K562 (cell line): ENCODE data around the gene CDCP1.

Source experiments
- DACH1 ChIP-seq: fragments of 450-650 bp; IDR thresholded peaks from 2 replicates; pipeline ENCODE4 v1.6.1; 2018; ENCODE audit not compliant: partially characterized antibody
- EHMT2 ChIP-seq: fragments of 450-650 bp; IDR thresholded peaks from 2 replicates; pipeline ENCODE4 v1.6.1; 2018; ENCODE audit warnings: antibody characterized with exemption
- GTF2A2 ChIP-seq: IDR thresholded peaks from 2 replicates; pipeline ENCODE4 v1.6.1; 2016; ENCODE audit warnings: mild to moderate bottlenecking, missing genetic modification characterization, missing compliant biosample characterization
- HMG20A ChIP-seq: fragments of 450-650 bp; formaldehyde crosslinking; conservative IDR thresholded peaks from 2 replicates; pipeline ENCODE4 v1.4.0; 2020; ENCODE audit warnings: mild to moderate bottlenecking, mixed read lengths
- IFI16 ChIP-seq: fragments of 250-450 bp; sonication (Bioruptor Pico); IDR thresholded peaks from 2 replicates; pipeline ENCODE4 v2.1.2; 2022; ENCODE audit warnings: mild to moderate bottlenecking, inconsistent platforms
- NR2C1 ChIP-seq, 2 experiments: fragments of 450-650 bp; IDR thresholded peaks; 2 replicates each; pipeline ENCODE4 v1.6.1; 2017; ENCODE audit warnings: mild to moderate bottlenecking in 2 of 2, antibody characterized with exemption in 1 of 2, inconsistent platforms in 1 of 2, missing compliant biosample characterization in 1 of 2, missing genetic modification characterization in 1 of 2
- POLR2A ChIP-seq: fragments of 450-650 bp; conservative IDR thresholded peaks from 2 replicates; pipeline ENCODE4 v1.6.1; 2016
- RBM14 ChIP-seq: fragments of 200-400 bp; formaldehyde crosslinking; IDR thresholded peaks from 2 replicates; pipeline ENCODE4 v1.6.1; 2018; ENCODE audit warnings: low read depth, mild to moderate bottlenecking, low read length, moderate library complexity, borderline replicate concordance; ENCODE audit not compliant: insufficient read depth
- SIN3A ChIP-seq, 2 experiments: fragments of 150-350 bp in 1 of 2; IDR thresholded peaks; 2 replicates each; pipeline ENCODE4 v1.6.1; 2011 to 2016; ENCODE audit warnings: borderline replicate concordance in 2 of 2, low read depth in 2 of 2, low read length in 2 of 2, mild to moderate bottlenecking in 2 of 2, moderate library complexity in 2 of 2; ENCODE audit not compliant: control insufficient read depth in 1 of 2
- SMAD1 ChIP-seq: fragments of 150-350 bp; IDR thresholded peaks from 2 replicates; pipeline ENCODE4 v1.6.1; 2014; ENCODE audit warnings: low read length, low read depth; ENCODE audit not compliant: partially characterized antibody
- SRF ChIP-seq, 2 experiments: fragments of 250-450, 450-650 bp in 1 of 2; sonication (Bioruptor Pico) in 1 of 2; sonication (generic) in 1 of 2; formaldehyde crosslinking; IDR thresholded peaks; 2 replicates each; pipeline versions ENCODE4 v1.5.0 to v1.5.1; 2020 to 2022; ENCODE audit warnings: mild to moderate bottlenecking in 1 of 2, missing genetic modification reagents in 1 of 2
- TF ChIP-seq, protein P1 (sequence below): fragments of 150-350 bp; IDR thresholded peaks from 2 replicates; pipeline ENCODE4 v1.6.1; 2014; ENCODE audit warnings: low read depth, mild to moderate bottlenecking, low read length, borderline replicate concordance
- TF ChIP-seq, protein P2 (sequence below), 3 experiments: IDR thresholded peaks in 2 of 3; conservative IDR thresholded peaks in 1 of 3; 2 replicates each; pipeline ENCODE4 v1.5.1; 2011 to 2012; ENCODE audit warnings: low read length in 3 of 3, mild to moderate bottlenecking in 3 of 3, control low read depth in 2 of 3, improper control_type of control experiment in 1 of 3, inconsistent platforms in 1 of 3, low read depth in 1 of 3, mixed read lengths in 1 of 3, moderate library complexity in 1 of 3; ENCODE audit not compliant: insufficient read depth in 2 of 3
- TF ChIP-seq, protein P3 (sequence below): fragments of 450-650 bp; IDR thresholded peaks from 2 replicates; pipeline ENCODE4 v1.6.1; 2016

DNA sequence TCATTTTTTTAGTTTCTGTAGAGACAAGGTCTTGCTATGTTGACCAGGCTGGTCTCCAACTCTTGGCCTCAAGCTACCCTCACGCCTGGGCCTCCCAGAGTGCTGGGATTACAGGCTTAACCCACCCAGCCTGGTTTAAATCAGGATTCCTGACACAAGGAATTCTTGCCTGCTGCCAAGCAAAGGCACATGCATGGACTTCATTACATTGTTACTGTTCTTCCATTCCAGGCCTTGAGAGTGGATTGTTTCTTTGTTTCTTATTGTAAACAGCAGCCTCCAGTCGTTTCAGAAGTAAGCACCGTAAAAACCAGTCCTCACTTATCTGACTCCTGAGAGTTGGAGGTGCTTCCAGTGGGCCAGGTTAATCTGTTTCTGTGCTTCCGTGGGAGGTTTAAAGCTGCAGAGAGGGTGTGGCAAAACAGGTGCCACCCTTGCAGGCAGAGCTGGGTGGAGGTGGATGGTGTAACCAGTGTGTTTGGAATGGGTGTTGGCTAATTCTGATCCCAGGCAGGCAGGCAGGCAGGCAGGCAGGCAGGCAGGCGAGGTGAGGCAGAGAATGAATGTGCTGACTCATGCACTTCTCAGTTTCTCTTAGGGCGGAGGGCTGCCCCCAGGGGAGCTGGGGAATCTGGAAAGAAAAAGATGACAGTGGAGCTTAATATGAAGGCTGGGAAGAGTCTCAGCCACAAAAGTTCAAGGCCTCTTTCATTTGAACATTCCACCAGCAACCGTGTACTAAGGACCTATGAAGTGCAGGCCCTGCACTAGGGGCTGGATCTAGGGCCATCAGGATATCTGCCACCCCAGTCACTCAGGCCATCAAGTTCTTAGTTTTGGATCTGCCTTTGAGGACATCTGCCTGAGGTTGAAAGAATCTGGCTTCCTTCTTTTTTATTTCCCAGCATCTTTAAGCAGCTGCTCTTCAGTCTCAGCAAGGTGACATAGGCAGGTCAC, 37.0 kb upstream of the CDCP1 start:
- TF ChIP-seq, protein P1, sequence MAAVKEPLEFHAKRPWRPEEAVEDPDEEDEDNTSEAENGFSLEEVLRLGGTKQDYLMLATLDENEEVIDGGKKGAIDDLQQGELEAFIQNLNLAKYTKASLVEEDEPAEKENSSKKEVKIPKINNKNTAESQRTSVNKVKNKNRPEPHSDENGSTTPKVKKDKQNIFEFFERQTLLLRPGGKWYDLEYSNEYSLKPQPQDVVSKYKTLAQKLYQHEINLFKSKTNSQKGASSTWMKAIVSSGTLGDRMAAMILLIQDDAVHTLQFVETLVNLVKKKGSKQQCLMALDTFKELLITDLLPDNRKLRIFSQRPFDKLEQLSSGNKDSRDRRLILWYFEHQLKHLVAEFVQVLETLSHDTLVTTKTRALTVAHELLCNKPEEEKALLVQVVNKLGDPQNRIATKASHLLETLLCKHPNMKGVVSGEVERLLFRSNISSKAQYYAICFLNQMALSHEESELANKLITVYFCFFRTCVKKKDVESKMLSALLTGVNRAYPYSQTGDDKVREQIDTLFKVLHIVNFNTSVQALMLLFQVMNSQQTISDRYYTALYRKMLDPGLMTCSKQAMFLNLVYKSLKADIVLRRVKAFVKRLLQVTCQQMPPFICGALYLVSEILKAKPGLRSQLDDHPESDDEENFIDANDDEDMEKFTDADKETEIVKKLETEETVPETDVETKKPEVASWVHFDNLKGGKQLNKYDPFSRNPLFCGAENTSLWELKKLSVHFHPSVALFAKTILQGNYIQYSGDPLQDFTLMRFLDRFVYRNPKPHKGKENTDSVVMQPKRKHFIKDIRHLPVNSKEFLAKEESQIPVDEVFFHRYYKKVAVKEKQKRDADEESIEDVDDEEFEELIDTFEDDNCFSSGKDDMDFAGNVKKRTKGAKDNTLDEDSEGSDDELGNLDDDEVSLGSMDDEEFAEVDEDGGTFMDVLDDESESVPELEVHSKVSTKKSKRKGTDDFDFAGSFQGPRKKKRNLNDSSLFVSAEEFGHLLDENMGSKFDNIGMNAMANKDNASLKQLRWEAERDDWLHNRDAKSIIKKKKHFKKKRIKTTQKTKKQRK = no peak
- TF ChIP-seq IFI16 (CRISPR knock-in tag) = no peak
- no peak for TF ChIP-seq DACH1
- TF ChIP-seq, protein P2, sequence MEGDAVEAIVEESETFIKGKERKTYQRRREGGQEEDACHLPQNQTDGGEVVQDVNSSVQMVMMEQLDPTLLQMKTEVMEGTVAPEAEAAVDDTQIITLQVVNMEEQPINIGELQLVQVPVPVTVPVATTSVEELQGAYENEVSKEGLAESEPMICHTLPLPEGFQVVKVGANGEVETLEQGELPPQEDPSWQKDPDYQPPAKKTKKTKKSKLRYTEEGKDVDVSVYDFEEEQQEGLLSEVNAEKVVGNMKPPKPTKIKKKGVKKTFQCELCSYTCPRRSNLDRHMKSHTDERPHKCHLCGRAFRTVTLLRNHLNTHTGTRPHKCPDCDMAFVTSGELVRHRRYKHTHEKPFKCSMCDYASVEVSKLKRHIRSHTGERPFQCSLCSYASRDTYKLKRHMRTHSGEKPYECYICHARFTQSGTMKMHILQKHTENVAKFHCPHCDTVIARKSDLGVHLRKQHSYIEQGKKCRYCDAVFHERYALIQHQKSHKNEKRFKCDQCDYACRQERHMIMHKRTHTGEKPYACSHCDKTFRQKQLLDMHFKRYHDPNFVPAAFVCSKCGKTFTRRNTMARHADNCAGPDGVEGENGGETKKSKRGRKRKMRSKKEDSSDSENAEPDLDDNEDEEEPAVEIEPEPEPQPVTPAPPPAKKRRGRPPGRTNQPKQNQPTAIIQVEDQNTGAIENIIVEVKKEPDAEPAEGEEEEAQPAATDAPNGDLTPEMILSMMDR (IDR thresholded peaks at IDR 0.05 in 2 of 3, conservative IDR thresholded peaks at IDR 0.05 in 1 of 3; ENCODE audit: insufficient read depth in 2 of 3, low read depth in 1 of 3, low read length in 3 of 3) = no peak
- TF ChIP-seq SMAD1 = no peak
- TF ChIP-seq SIN3A (IDR thresholded peaks at IDR 0.05; ENCODE audit: borderline replicate concordance in 2 of 2, control insufficient read depth in 1 of 2, low read depth in 2 of 2, low read length in 2 of 2) = no peak
- TF ChIP-seq, protein P3, sequence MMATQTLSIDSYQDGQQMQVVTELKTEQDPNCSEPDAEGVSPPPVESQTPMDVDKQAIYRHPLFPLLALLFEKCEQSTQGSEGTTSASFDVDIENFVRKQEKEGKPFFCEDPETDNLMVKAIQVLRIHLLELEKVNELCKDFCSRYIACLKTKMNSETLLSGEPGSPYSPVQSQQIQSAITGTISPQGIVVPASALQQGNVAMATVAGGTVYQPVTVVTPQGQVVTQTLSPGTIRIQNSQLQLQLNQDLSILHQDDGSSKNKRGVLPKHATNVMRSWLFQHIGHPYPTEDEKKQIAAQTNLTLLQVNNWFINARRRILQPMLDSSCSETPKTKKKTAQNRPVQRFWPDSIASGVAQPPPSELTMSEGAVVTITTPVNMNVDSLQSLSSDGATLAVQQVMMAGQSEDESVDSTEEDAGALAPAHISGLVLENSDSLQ = 0 out of 2 replicates have a peak, but pooled peaks have one; percentile 13
- TF ChIP-seq RBM14 = no peak
- TF ChIP-seq EHMT2 = no peak
- no peak for TF ChIP-seq HMG20A
- no peak for TF ChIP-seq SRF (CRISPR knock-in tag; IDR thresholded peaks at IDR 0.05)
- no peak for TF ChIP-seq POLR2A
- TF ChIP-seq GTF2A2 = no peak
- no peak for TF ChIP-seq NR2C1 (IDR thresholded peaks at IDR 0.05)
- no peak for TF ChIP-seq NR2C1 (tag; IDR thresholded peaks at IDR 0.05)
